H1 (cell line): ENCODE data around the gene PDZRN3. TPM values are rescaled to one million over a fixed set of nuclear protein-coding genes. Genes with fewer than 3 reads are reported as not detected.

ENCODE experiments used
- CTCF ChIA-PET: fragments of 300-600 bp; sonication (Branson Sonifier 250); formaldehyde crosslinking; loops from one replicate; lab custom pipeline; 2021; ENCODE audit not compliant: partially characterized antibody; lab: Charles Lee
- POLR2A ChIA-PET: fragments of 300-600 bp; sonication (Branson Sonifier 250); formaldehyde crosslinking; loops from one replicate; lab custom pipeline; 2021; ENCODE audit warnings: inconsistent platforms; ENCODE audit not compliant: partially characterized antibody; lab: Charles Lee
- DNase-seq, 2 experiments: peaks; one replicate each; pipeline versions ENCODE4 v3.0.0 to v3.0.0-alpha.2; 2010 to 2022; ENCODE audit warnings: low spot score in 2 of 2, low read depth in 1 of 2, mixed read lengths in 1 of 2
- FAIRE-seq: peaks from 2 replicates; lab custom pipeline; 2011; peaks lifted over from hg19 to GRCh38; lab: Jason Lieb, UNC
- H2AFZ ChIP-seq: 2 replicates; pipeline ENCODE4 v1.8.1; 2012; ENCODE audit warnings: low read length, inconsistent platforms
- H2AK5ac ChIP-seq: 2 replicates; pipeline ENCODE4 v1.6.1; 2013; ENCODE audit warnings: low read depth, low read length
- H2BK120ac ChIP-seq: replicated peaks from 2 replicates; pipeline ENCODE3; 2013; ENCODE audit warnings: low read depth, low read length, inconsistent platforms
- H2BK12ac ChIP-seq: 2 replicates; pipeline ENCODE4 v1.6.1; 2013; ENCODE audit warnings: low read depth, low read length
- H2BK15ac ChIP-seq: 2 replicates; pipeline ENCODE4 v1.6.1; 2013; ENCODE audit warnings: low read length
- H2BK20ac ChIP-seq: 2 replicates; pipeline ENCODE4 v1.6.1; 2013; ENCODE audit warnings: low read length
- H2BK5ac ChIP-seq: 2 replicates; pipeline ENCODE4 v1.6.1; 2013; ENCODE audit warnings: low read depth, low read length
- H3K14ac ChIP-seq: 2 replicates; pipeline ENCODE4 v1.6.1; 2013; ENCODE audit warnings: inconsistent platforms; ENCODE audit not compliant: insufficient read length
- H3K18ac ChIP-seq: 2 replicates; pipeline ENCODE4 v1.6.1; 2013; ENCODE audit warnings: low read length; ENCODE audit errors: extremely low read depth
- H3K23ac ChIP-seq: 2 replicates; pipeline ENCODE4 v1.6.1; 2013; ENCODE audit warnings: inconsistent platforms; ENCODE audit not compliant: insufficient read length
- H3K23me2 ChIP-seq: 2 replicates; pipeline ENCODE4 v1.6.1; 2013; ENCODE audit warnings: low read depth, low read length
- H3K27ac ChIP-seq: 2 replicates; pipeline ENCODE4 v1.6.1; 2011; ENCODE audit warnings: low read depth, low read length, inconsistent platforms
- H3K27me3 ChIP-seq, 4 experiments: replicated peaks in 1 of 4; 1 replicate in 1 of 4; 2 replicates in 3 of 4; pipeline versions ENCODE4 v1.6.1 to v1.8.1; 2011 to 2013; ENCODE audit warnings: low read length in 3 of 4, mild to moderate bottlenecking in 3 of 4, inconsistent platforms in 2 of 4, mixed read lengths in 2 of 4, moderate library complexity in 1 of 4; ENCODE audit not compliant: control insufficient read depth in 3 of 4, insufficient read depth in 3 of 4; ENCODE audit errors: extremely low read depth in 1 of 4
- H3K36me3 ChIP-seq, 4 experiments: 2 replicates each; pipeline versions ENCODE4 v1.6.1 to v1.8.1; 2011 to 2013; ENCODE audit warnings: mild to moderate bottlenecking in 4 of 4, low read length in 3 of 4, moderate library complexity in 2 of 4, control low read depth in 1 of 4, inconsistent platforms in 1 of 4; ENCODE audit not compliant: insufficient read depth in 4 of 4, control insufficient read depth in 2 of 4
- H3K4ac ChIP-seq: replicated peaks from 2 replicates; pipeline ENCODE3; 2013; ENCODE audit warnings: low read length, low read depth, mixed read lengths, inconsistent platforms; ENCODE audit not compliant: insufficient read length
- H3K4me1 ChIP-seq, 4 experiments: replicated peaks in 1 of 4; 1 replicate in 1 of 4; 2 replicates in 3 of 4; pipeline versions ENCODE4 v1.6.1 to v1.8.1; 2011 to 2013; ENCODE audit warnings: low read length in 3 of 4, inconsistent platforms in 2 of 4, mixed read lengths in 1 of 4; ENCODE audit not compliant: insufficient read depth in 4 of 4, control insufficient read depth in 3 of 4
- H3K4me2 ChIP-seq, 2 experiments: 2 replicates each; pipeline versions ENCODE4 v1.6.1 to v1.8.1; 2011 to 2013; ENCODE audit warnings: low read depth in 2 of 2, low read length in 2 of 2, control low read depth in 1 of 2, inconsistent platforms in 1 of 2, mild to moderate bottlenecking in 1 of 2; ENCODE audit not compliant: insufficient read depth in 1 of 2
- H3K4me3 ChIP-seq, 4 experiments: fragments of 200-600, 300-600 bp in 1 of 4; sonication (generic), shearing (Covaris generic), sonication (Bioruptor Twin) in 1 of 4; 2 replicates each; pipeline versions ENCODE4 v1.5.1 to v1.8.1; 2011 to 2016; ENCODE audit warnings: low read length in 4 of 4, low read depth in 3 of 4, control low read depth in 2 of 4, inconsistent platforms in 2 of 4, mild to moderate bottlenecking in 2 of 4, mixed read lengths in 1 of 4, moderate library complexity in 1 of 4; ENCODE audit not compliant: insufficient read depth in 2 of 4; ENCODE audit errors: extremely low read depth in 1 of 4
- H3K56ac ChIP-seq: replicated peaks from 2 replicates; pipeline ENCODE3; 2013; ENCODE audit warnings: low read depth, mild to moderate bottlenecking, mixed read lengths, low read length, inconsistent platforms; ENCODE audit not compliant: insufficient read length
- H3K79me1 ChIP-seq: 2 replicates; pipeline ENCODE4 v1.6.1; 2013; ENCODE audit warnings: low read depth, low read length, control low read depth
- H3K79me2 ChIP-seq, 2 experiments: 2 replicates each; pipeline versions ENCODE4 v1.6.1 to v1.8.1; 2012 to 2013; ENCODE audit warnings: low read length in 2 of 2, mild to moderate bottlenecking in 2 of 2, inconsistent platforms in 1 of 2; ENCODE audit not compliant: insufficient read depth in 2 of 2, control insufficient read depth in 1 of 2
- H3K9ac ChIP-seq, 4 experiments: replicated peaks in 1 of 4; 1 replicate in 1 of 4; 2 replicates in 3 of 4; pipeline versions ENCODE4 v1.6.1 to v1.8.1; 2011 to 2013; ENCODE audit warnings: low read depth in 3 of 4, low read length in 3 of 4, control low read depth in 2 of 4, mild to moderate bottlenecking in 2 of 4, moderate library complexity in 2 of 4, inconsistent platforms in 1 of 4; ENCODE audit errors: extremely low read depth in 1 of 4
- H3K9me3 ChIP-seq, 2 experiments: 2 replicates each; pipeline versions ENCODE4 v1.6.1 to v1.8.1; 2012 to 2013; ENCODE audit warnings: mild to moderate bottlenecking in 2 of 2, moderate library complexity in 2 of 2, control low read depth in 1 of 2, inconsistent platforms in 1 of 2, low read depth in 1 of 2, low read length in 1 of 2, mixed read lengths in 1 of 2; ENCODE audit not compliant: insufficient read depth in 2 of 2
- H4K20me1 ChIP-seq, 2 experiments: replicated peaks in 1 of 2; 2 replicates each; pipeline versions ENCODE3 to v1.8.1; 2011 to 2013; ENCODE audit warnings: inconsistent platforms in 2 of 2, low read length in 2 of 2, mild to moderate bottlenecking in 1 of 2; ENCODE audit not compliant: insufficient read depth in 2 of 2, control insufficient read depth in 1 of 2
- H4K5ac ChIP-seq: 2 replicates; pipeline ENCODE4 v1.6.1; 2013; ENCODE audit warnings: low read length, low read depth, mixed read lengths, inconsistent platforms; ENCODE audit not compliant: insufficient read length
- H4K8ac ChIP-seq: 2 replicates; pipeline ENCODE4 v1.8.0; 2013; ENCODE audit warnings: mild to moderate bottlenecking, moderate library complexity, low read length, inconsistent platforms; ENCODE audit not compliant: insufficient read depth; ENCODE audit errors: extremely low read depth
- H4K91ac ChIP-seq: replicated peaks from 2 replicates; pipeline ENCODE3; 2013; ENCODE audit warnings: low read length, mixed read lengths, inconsistent platforms; ENCODE audit not compliant: insufficient read length
- BACH1 ChIP-seq: IDR thresholded peaks from 2 replicates; pipeline ENCODE4 v1.6.1; 2012; ENCODE audit warnings: low read length, improper control_type of control experiment
- BCL11A ChIP-seq, 2 experiments: IDR thresholded peaks; one replicate each; pipeline ENCODE4 v1.6.1; 2011; ENCODE audit warnings: low read depth in 2 of 2, low read length in 2 of 2, mild to moderate bottlenecking in 2 of 2
- BRCA1 ChIP-seq: IDR thresholded peaks from 2 replicates; pipeline ENCODE4 v1.6.1; 2012; ENCODE audit warnings: low read depth, low read length, improper control_type of control experiment
- CHD2 ChIP-seq: IDR thresholded peaks from 2 replicates; pipeline ENCODE4 v1.6.1; 2012; ENCODE audit warnings: low read length, improper control_type of control experiment
- CTBP2 ChIP-seq: IDR thresholded peaks from 2 replicates; pipeline ENCODE4 v1.7.0; 2011; ENCODE audit warnings: borderline replicate concordance, mild to moderate bottlenecking, moderate library complexity, mixed read lengths, low read length; ENCODE audit not compliant: insufficient read depth, insufficient read length
- EGR1 ChIP-seq: IDR thresholded peaks from 2 replicates; pipeline ENCODE4 v1.6.1; 2011; ENCODE audit warnings: low read depth, low read length, borderline replicate concordance
- JUN ChIP-seq: IDR thresholded peaks from 2 replicates; pipeline ENCODE4 v1.6.1; 2011; ENCODE audit warnings: low read depth, mild to moderate bottlenecking, improper control_type of control experiment, low read length
- KDM5A ChIP-seq: fragments of 200-600 bp; IDR thresholded peaks from 2 replicates; pipeline ENCODE4 v1.7.1; 2012; ENCODE audit warnings: mild to moderate bottlenecking, low read length, inconsistent platforms, mixed read lengths
- MAFK ChIP-seq: IDR thresholded peaks from 2 replicates; pipeline ENCODE4 v1.6.1; 2012; ENCODE audit warnings: low read depth, mild to moderate bottlenecking, improper control_type of control experiment, low read length
- RFX5 ChIP-seq: IDR thresholded peaks from 2 replicates; pipeline ENCODE4 v1.6.1; 2011; ENCODE audit warnings: low read depth, low read length, improper control_type of control experiment, borderline replicate concordance
- RXRA ChIP-seq: IDR thresholded peaks from 2 replicates; pipeline ENCODE4 v1.6.1; 2011; ENCODE audit warnings: low read depth, mild to moderate bottlenecking, low read length, moderate library complexity; ENCODE audit not compliant: insufficient read depth
- TBP ChIP-seq: IDR thresholded peaks from 2 replicates; pipeline ENCODE4 v1.6.1; 2011; ENCODE audit warnings: low read depth, low read length, improper control_type of control experiment
- WGBS, 2 experiments: shearing (Covaris generic) in 1 of 2; methylation state at CpG; one replicate each; pipeline versions ENCODE4 v1.1.6 to v1.1.7; 2013 to 2015; ENCODE audit warnings: low lambda C conversion rate in 2 of 2, mixed read lengths in 2 of 2, inconsistent platforms in 1 of 2, low coverage in 1 of 2, missing lambda C conversion rate in 1 of 2; ENCODE audit not compliant: insufficient replicate concordance in 2 of 2, insufficient coverage in 1 of 2, insufficient read length in 1 of 2; ENCODE audit errors: extremely low coverage in 1 of 2, missing lambda C conversion rate in 1 of 2; 5-methylcytosine and 5-hydroxymethylcytosine counted together
- polyA plus RNA-seq, 7 experiments: library from polyadenylated mRNA; depleted of rRNA in 3 of 7; stranded (reverse) in 5 of 7; unstranded in 2 of 7; fragments of >200 nt in 5 of 7; fragments of 200-250 nt in 2 of 7; gene quantifications; 1 replicate in 5 of 7; 2 replicates in 1 of 7; 4 replicates in 1 of 7; pipeline versions ENCODE4 v1.2.1 to v1.2.3, GENCODE V29; 2011 to 2013; ENCODE audit warnings: missing spikeins in 2 of 7, mixed read lengths in 2 of 7
- total RNA-seq: library from RNA; stranded (reverse); fragmentation: NEBNext Ultra II Directional; extraction: Animal tissue kit (Norgen Biotek cat#: 25700); gene quantifications from 2 replicates; pipeline ENCODE4 v1.2.1, GENCODE V29; 2021

Gene PDZRN3
- total and polyA plus RNA-seq, 2 of the 8 experiments (the other 6 are each of a cell fraction or from before 2014, with no cell fraction given) = 4.2 to 20.5 TPM

- Histone ChIP-seq H2AFZ (no peak overlapping the region), H3K9ac (no peak overlapping the region), H4K5ac (no peak overlapping the region), H3K9me3 (no peaks in the 10 kb centered on the region), H3K27me3 (no peaks in the 10 kb centered on the region), H2AK5ac (no peak overlapping the region), H2BK15ac (no peak overlapping the region), H3K18ac (no peak overlapping the region), H3K14ac (no peak overlapping the region), H3K23me2 (no peaks in the 10 kb centered on the region; the same call in 1 of the 2 replicates), H3K4me3 (no peak overlapping the region), H2BK20ac (no peak overlapping the region), H4K8ac (no peak overlapping the region), H4K20me1 (peaks cover 3 to 8% of the 10 kb centered on the region in 2 experiments), H2BK5ac (no peak overlapping the region), H4K91ac (no peak overlapping the region), H3K23ac (no peak overlapping the region), H3K36me3 (no peaks in the 10 kb centered on the region), H3K4ac (peak overlapping the region; percentile 36), H3K4me2 (no peak overlapping the region), H3K79me1 (no peaks in the 10 kb centered on the region; the same call in 1 of the 2 replicates), H3K56ac (no peak overlapping the region), H2BK120ac (no peak overlapping the region), H3K4me1 (peaks cover 0 to 6% (median 4%) of the 10 kb centered on the region in 4 experiments; a peak in 3 of 7 replicates), H2BK12ac (no peak overlapping the region), H3K27ac (no peak overlapping the region), H3K79me2 (peaks cover 0 to 12% of the 10 kb centered on the region in 2 experiments; a peak in 2 of 4 replicates)
- 90% methylated on average over 12 of the region's 12 CpGs; no CpG with 5 or more reads in 1 of the 2 experiments for WGBS, 2 experiments
- FAIRE-seq = no peak
- POLR2A ChIA-PET = interaction anchor here (1.2 kb wide), 1 partner anchor 16 kb away, joined by 3 read pairs; the partner anchor contains the start of gene PDZRN3
- DNase-seq = no peak
- CTCF ChIA-PET = interaction anchor here (1.3 kb wide), 2 partner anchors 15 to 100 kb away, joined by 3 read pairs; no protein-coding TSS in a partner anchor
- TF ChIP-seq CHD2 = no peak
- TF ChIP-seq KDM5A = no peak
- no peak for TF ChIP-seq BRCA1
- no peak for TF ChIP-seq TBP
- TF ChIP-seq RFX5 = no peak
- TF ChIP-seq EGR1 = no peak
- TF ChIP-seq JUN = no peak
- TF ChIP-seq CTBP2 = no peak
- TF ChIP-seq BCL11A (IDR thresholded peaks at IDR 0.05; ENCODE audit: low read depth in 2 of 2, low read length in 2 of 2) = no peak
- no peak for TF ChIP-seq MAFK
- no peak for TF ChIP-seq BACH1
- no peak for TF ChIP-seq RXRA
Measured at GRCh38 chr3:73608456-73609314, 16.1 kb downstream of the PDZRN3 start.
